Measurements from ENCODE around the gene GPC4. TPM values are rescaled to one million over a fixed set of nuclear protein-coding genes. Genes with fewer than 3 reads are reported as not detected.
"Not testable (repeated sequence)": the region's sequence is repeated elsewhere in the genome, so short reads cannot be mapped to it uniquely, and the experiment has no call there.

The GPC4 gene
- total and polyA plus RNA-seq, 5 donors from 2014 or later = not detected

GRCh38 chrX:133300591-133300990 is 114.7 kb downstream of the GPC4 start:
- H3K27me3 ChIP-seq (ENCODE audit: control insufficient read depth, insufficient read depth, low read length) = no peaks in the 10 kb centered on the region
- no peak for ATAC-seq (ENCODE audit: low read depth in 2 of 2)
- no peak overlapping the region for H3K27ac ChIP-seq (ENCODE audit: insufficient read depth, low read length, poor library complexity, severe bottlenecking)
- H3K4me1 ChIP-seq (ENCODE audit: control insufficient read depth, insufficient read depth, low read length, poor library complexity, severe bottlenecking) = no peaks in the 10 kb centered on the region
- Mint-ChIP-seq H3K36me3 (no peaks in the 10 kb centered on the region), H3K4me1 (no peaks in the 10 kb centered on the region), H3K4me3 (no peak overlapping the region), H3K27ac (no peak overlapping the region), H3K27me3 (no peaks in the 10 kb centered on the region), H3K9me3 (no peaks in the 10 kb centered on the region)
- H3K9me3 ChIP-seq (ENCODE audit: control insufficient read depth in 2 of 2, low read length in 2 of 2) = no peaks in the 10 kb centered on the region
- H3K36me3 ChIP-seq (ENCODE audit: control insufficient read depth, insufficient read depth, low read length) = no peaks in the 10 kb centered on the region
- H3K4me3 ChIP-seq (ENCODE audit: low read depth, low read length) = no peak overlapping the region
- DNase-seq = no peak

- peaks cover 0 to 3% (median 0%) of the 10 kb centered on the region in 7 donors for H3K9me3 Mint-ChIP-seq
Observed at GRCh38 chrX:133297284-133297683, 118.0 kb downstream of the GPC4 start.

GRCh38 chrX:133294126-133294525 is 121.2 kb downstream of the GPC4 start:
- Histone ChIP-seq H3K36me3 (ENCODE audit: control insufficient read depth, insufficient read depth, low read length) (no peaks in the 10 kb centered on the region), H3K9me3 (ENCODE audit: control insufficient read depth in 2 of 2, low read length in 2 of 2) (no peaks in the 10 kb centered on the region), H3K4me3 (ENCODE audit: low read depth, low read length) (no peak overlapping the region), H3K27me3 (ENCODE audit: control insufficient read depth, insufficient read depth, low read length) (no peaks in the 10 kb centered on the region), H3K27ac (ENCODE audit: insufficient read depth, low read length, poor library complexity, severe bottlenecking) (no peak overlapping the region), H3K4me1 (ENCODE audit: control insufficient read depth, insufficient read depth, low read length, poor library complexity, severe bottlenecking) (no peaks in the 10 kb centered on the region)
- no peak overlapping the region for H3K4me3 Mint-ChIP-seq
- ATAC-seq (ENCODE audit: low read depth in 2 of 2) = no peak
- DNase-seq = no peak
- no peaks in the 10 kb centered on the region for H3K36me3 Mint-ChIP-seq
- H3K4me1 Mint-ChIP-seq = no peaks in the 10 kb centered on the region
- H3K27me3 Mint-ChIP-seq = no peaks in the 10 kb centered on the region
- H3K27ac Mint-ChIP-seq = no peak overlapping the region
- peaks cover 0 to 3% (median 0%) of the 10 kb centered on the region in 7 donors for H3K9me3 Mint-ChIP-seq

More at GRCh38 chrX:133297284-133297683, 118.0 kb downstream of the GPC4 start:
- Histone ChIP-seq H3K27ac (ENCODE audit: insufficient read depth, low read length, poor library complexity, severe bottlenecking) (no peak overlapping the region), H3K27me3 (ENCODE audit: control insufficient read depth, insufficient read depth, low read length) (no peaks in the 10 kb centered on the region), H3K4me1 (ENCODE audit: control insufficient read depth, insufficient read depth, low read length, poor library complexity, severe bottlenecking) (no peaks in the 10 kb centered on the region), H3K9me3 (ENCODE audit: control insufficient read depth in 2 of 2, low read length in 2 of 2) (no peaks in the 10 kb centered on the region), H3K36me3 (ENCODE audit: control insufficient read depth, insufficient read depth, low read length) (no peaks in the 10 kb centered on the region), H3K4me3 (ENCODE audit: low read depth, low read length) (no peak overlapping the region)
- no peaks in the 10 kb centered on the region for H3K4me1 Mint-ChIP-seq
- H3K27me3 Mint-ChIP-seq = no peaks in the 10 kb centered on the region
- DNase-seq (no peak), ATAC-seq (ENCODE audit: low read depth in 2 of 2) (no peak)
- H3K27ac Mint-ChIP-seq = no peak overlapping the region
- no peak overlapping the region for H3K4me3 Mint-ChIP-seq
- no peaks in the 10 kb centered on the region for H3K36me3 Mint-ChIP-seq

GRCh38 chrX:133290076-133290475 is 125.2 kb downstream of the GPC4 start:
- no peaks in the 10 kb centered on the region for H3K4me1 Mint-ChIP-seq
- no peak for ATAC-seq (ENCODE audit: low read depth in 2 of 2)

GRCh38 chrX:133287860-133288259 is 127.4 kb downstream of the GPC4 start:
- Mint-ChIP-seq H3K4me3 (no peak overlapping the region), H3K36me3 (no peaks in the 10 kb centered on the region), H3K27me3 (no peaks in the 10 kb centered on the region), H3K9me3 (peaks cover 0 to 3% (median 0%) of the 10 kb centered on the region in 7 donors), H3K4me1 (no peaks in the 10 kb centered on the region), H3K27ac (no peak overlapping the region)
- no peaks in the 10 kb centered on the region for H3K27me3 ChIP-seq (ENCODE audit: control insufficient read depth, insufficient read depth, low read length)
- H3K4me3 ChIP-seq (ENCODE audit: low read depth, low read length) = no peak overlapping the region
- no peaks in the 10 kb centered on the region for H3K9me3 ChIP-seq (ENCODE audit: control insufficient read depth in 2 of 2, low read length in 2 of 2)
- no peaks in the 10 kb centered on the region for H3K36me3 ChIP-seq (ENCODE audit: control insufficient read depth, insufficient read depth, low read length)
- H3K27ac ChIP-seq (ENCODE audit: insufficient read depth, low read length, poor library complexity, severe bottlenecking) = no peak overlapping the region
- no peak for ATAC-seq (ENCODE audit: low read depth in 2 of 2)
- H3K4me1 ChIP-seq (ENCODE audit: control insufficient read depth, insufficient read depth, low read length, poor library complexity, severe bottlenecking) = no peaks in the 10 kb centered on the region
- DNase-seq = no peak

More at GRCh38 chrX:133290076-133290475, 125.2 kb downstream of the GPC4 start:
- Histone ChIP-seq H3K4me3 (ENCODE audit: low read depth, low read length) (no peak overlapping the region), H3K27ac (ENCODE audit: insufficient read depth, low read length, poor library complexity, severe bottlenecking) (no peak overlapping the region), H3K9me3 (ENCODE audit: control insufficient read depth in 2 of 2, low read length in 2 of 2) (no peaks in the 10 kb centered on the region), H3K27me3 (ENCODE audit: control insufficient read depth, insufficient read depth, low read length) (no peaks in the 10 kb centered on the region), H3K36me3 (ENCODE audit: control insufficient read depth, insufficient read depth, low read length) (no peaks in the 10 kb centered on the region), H3K4me1 (ENCODE audit: control insufficient read depth, insufficient read depth, low read length, poor library complexity, severe bottlenecking) (no peaks in the 10 kb centered on the region)
- Mint-ChIP-seq H3K27ac (no peak overlapping the region), H3K9me3 (peaks cover 0 to 6% (median 0%) of the 10 kb centered on the region in 7 donors), H3K36me3 (no peaks in the 10 kb centered on the region), H3K4me3 (no peak overlapping the region), H3K27me3 (no peaks in the 10 kb centered on the region)
- DNase-seq = no peak

GRCh38 chrX:133285341-133285740 is 129.9 kb downstream of the GPC4 start:
- H3K9me3 ChIP-seq (ENCODE audit: control insufficient read depth in 2 of 2, low read length in 2 of 2) = no peaks in the 10 kb centered on the region
- no peak overlapping the region for H3K27ac Mint-ChIP-seq
- H3K4me3 Mint-ChIP-seq = no peak overlapping the region
- no peaks in the 10 kb centered on the region for H3K4me1 ChIP-seq (ENCODE audit: control insufficient read depth, insufficient read depth, low read length, poor library complexity, severe bottlenecking)
- H3K9me3 Mint-ChIP-seq = peaks cover 0 to 8% (median 0%) of the 10 kb centered on the region in 7 donors
- DNase-seq (no peak), ATAC-seq (ENCODE audit: low read depth in 2 of 2) (no peak)
- H3K36me3 ChIP-seq (ENCODE audit: control insufficient read depth, insufficient read depth, low read length) = no peaks in the 10 kb centered on the region
- no peaks in the 10 kb centered on the region for H3K27me3 Mint-ChIP-seq
- no peak overlapping the region for H3K4me3 ChIP-seq (ENCODE audit: low read depth, low read length)
- H3K27me3 ChIP-seq (ENCODE audit: control insufficient read depth, insufficient read depth, low read length) = no peaks in the 10 kb centered on the region
- H3K27ac ChIP-seq (ENCODE audit: insufficient read depth, low read length, poor library complexity, severe bottlenecking) = no peak overlapping the region
- no peaks in the 10 kb centered on the region for H3K36me3 Mint-ChIP-seq
- no peaks in the 10 kb centered on the region for H3K4me1 Mint-ChIP-seq

GRCh38 chrX:133279112-133279730 is 136.1 kb downstream of the GPC4 start:
- H3K27ac ChIP-seq (ENCODE audit: insufficient read depth, low read length, poor library complexity, severe bottlenecking); ATAC-seq (ENCODE audit: low read depth in 2 of 2); H3K36me3 ChIP-seq (ENCODE audit: control insufficient read depth, insufficient read depth, low read length); H3K4me3 Mint-ChIP-seq; H3K27ac Mint-ChIP-seq; DNase-seq; H3K4me3 ChIP-seq (ENCODE audit: low read depth, low read length); H3K4me1 Mint-ChIP-seq; H3K9me3 ChIP-seq (ENCODE audit: control insufficient read depth in 2 of 2, low read length in 2 of 2); H3K27me3 Mint-ChIP-seq; H3K4me1 ChIP-seq (ENCODE audit: control insufficient read depth, insufficient read depth, low read length, poor library complexity, severe bottlenecking); H3K36me3 Mint-ChIP-seq; H3K27me3 ChIP-seq (ENCODE audit: control insufficient read depth, insufficient read depth, low read length): not testable (repeated sequence)
- H3K9me3 Mint-ChIP-seq = peaks cover 0 to 12% (median 1%) of the 10 kb centered on the region in 7 donors

GRCh38 chrX:133273180-133273579 is 142.1 kb downstream of the GPC4 start:
- Histone ChIP-seq H3K27ac (ENCODE audit: insufficient read depth, low read length, poor library complexity, severe bottlenecking) (no peak overlapping the region), H3K9me3 (ENCODE audit: control insufficient read depth in 2 of 2, low read length in 2 of 2) (no peaks in the 10 kb centered on the region), H3K36me3 (ENCODE audit: control insufficient read depth, insufficient read depth, low read length) (no peaks in the 10 kb centered on the region), H3K4me1 (ENCODE audit: control insufficient read depth, insufficient read depth, low read length, poor library complexity, severe bottlenecking) (no peaks in the 10 kb centered on the region), H3K4me3 (ENCODE audit: low read depth, low read length) (no peak overlapping the region), H3K27me3 (ENCODE audit: control insufficient read depth, insufficient read depth, low read length) (no peaks in the 10 kb centered on the region)
- no peak overlapping the region for H3K4me3 Mint-ChIP-seq
- no peaks in the 10 kb centered on the region for H3K27me3 Mint-ChIP-seq
- no peak for DNase-seq
- ATAC-seq (ENCODE audit: low read depth in 2 of 2) = no peak
- no peaks in the 10 kb centered on the region for H3K4me1 Mint-ChIP-seq
- no peak overlapping the region for H3K27ac Mint-ChIP-seq
- H3K36me3 Mint-ChIP-seq = no peaks in the 10 kb centered on the region
- H3K9me3 Mint-ChIP-seq = peaks cover 0 to 3% (median 0%) of the 10 kb centered on the region in 7 donors
